ENCODE measurements around the gene GPR27.

The GPR27 gene

GRCh38 chr3:71805691-71806090, 52.0 kb downstream of the GPR27 start:
- TF ChIP-seq CTCF (IDR thresholded peaks at IDR 0.05; ENCODE audit: insufficient read depth, low read length, missing control alignments), result no peak
- no peak for DNase-seq (ENCODE audit: low read depth, low spot score)
- CTCF ChIA-PET, result no interaction called here
- POLR2A ChIA-PET, result no interaction called here
- H3K4me3 ChIP-seq (ENCODE audit: low read depth, low read length), result no peak overlapping the region

All from AG04449 (cell line).